Occipital lobe (tissue), 2 donors: ENCODE data around the gene RIC8A. TPM values are rescaled to one million over a fixed set of nuclear protein-coding genes. Genes with fewer than 3 reads are reported as not detected.

Experiments
- DNase-seq: peaks from one replicate; lab custom pipeline; 2025; lab: John Stamatoyannopoulos, UW
- total RNA-seq: library from RNA; depleted of rRNA; stranded (reverse); fragments of >200 nt; gene quantifications from one replicate; pipeline ENCODE4 v1.2.3, GENCODE V29; 2014

RIC8A gene
- total RNA-seq, 1 donor from 2014 or later: 91.7 TPM

GRCh38 chr11:203945-204586, 3.4 kb upstream of the RIC8A start:
- DNase-seq: no peak

DNA sequence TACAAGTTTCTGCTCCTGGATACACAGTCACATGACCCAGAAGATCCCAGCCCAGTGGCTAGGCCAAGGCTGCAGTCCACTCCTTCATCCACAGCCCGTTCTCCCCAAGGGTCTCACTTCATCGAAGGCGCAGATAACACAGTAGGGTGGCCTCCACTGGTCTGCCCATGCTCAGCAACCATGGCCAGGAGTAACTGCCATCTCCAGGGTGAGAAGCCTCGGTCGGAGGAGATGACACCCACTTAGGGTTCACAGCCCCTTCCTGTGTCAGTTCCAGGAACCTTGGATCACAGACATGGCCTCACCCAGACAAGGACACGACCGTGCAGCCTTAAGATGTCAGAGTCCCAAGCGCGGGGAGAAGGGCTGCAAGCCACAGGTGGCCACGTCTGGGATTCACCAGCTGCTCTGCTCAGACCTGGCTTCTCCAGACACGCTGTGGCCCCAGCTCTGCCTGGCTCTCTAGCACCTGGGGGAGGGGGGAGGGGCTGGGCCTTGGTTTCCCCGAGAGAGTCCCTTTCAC, 2.9 kb upstream of the RIC8A start:
- DNase-seq: no peak

DNA sequence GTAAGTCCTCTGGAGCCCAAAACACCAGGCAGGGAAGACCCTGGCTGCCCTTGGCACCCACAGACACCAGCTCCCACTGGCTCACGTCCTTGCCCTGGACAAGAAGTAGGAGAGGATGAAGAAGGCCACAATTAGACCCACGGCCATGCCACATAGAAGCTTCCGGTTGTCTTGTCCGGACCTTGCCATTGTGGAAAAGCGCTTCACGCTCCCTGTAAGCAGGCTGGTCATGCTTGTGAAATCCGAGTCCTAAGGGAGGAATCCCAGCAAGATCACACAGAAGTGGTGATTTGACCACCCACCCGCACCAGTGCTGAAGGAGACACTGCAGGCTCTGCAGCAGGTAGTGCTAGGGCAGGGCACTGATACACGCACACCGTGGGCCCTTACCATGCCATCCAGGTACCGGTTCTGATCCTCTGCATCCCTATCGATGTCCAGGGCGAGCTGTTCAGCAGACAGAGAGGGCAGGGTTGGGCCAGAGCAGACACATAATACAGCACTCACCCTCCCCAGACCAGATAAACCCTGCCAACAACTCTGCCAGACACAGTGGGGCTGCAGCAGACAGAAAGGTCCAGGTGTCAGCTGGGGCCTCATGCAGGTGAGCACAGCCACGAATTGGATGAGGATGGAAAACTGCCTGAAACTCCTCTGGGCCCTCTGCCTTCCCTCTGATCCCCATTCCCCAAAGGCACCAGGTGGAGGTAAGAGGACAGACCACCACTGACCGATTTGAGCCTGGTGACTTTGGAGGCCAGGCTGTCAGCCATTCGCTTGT, 2.1 kb upstream of the RIC8A start:
- no peak for DNase-seq

DNA sequence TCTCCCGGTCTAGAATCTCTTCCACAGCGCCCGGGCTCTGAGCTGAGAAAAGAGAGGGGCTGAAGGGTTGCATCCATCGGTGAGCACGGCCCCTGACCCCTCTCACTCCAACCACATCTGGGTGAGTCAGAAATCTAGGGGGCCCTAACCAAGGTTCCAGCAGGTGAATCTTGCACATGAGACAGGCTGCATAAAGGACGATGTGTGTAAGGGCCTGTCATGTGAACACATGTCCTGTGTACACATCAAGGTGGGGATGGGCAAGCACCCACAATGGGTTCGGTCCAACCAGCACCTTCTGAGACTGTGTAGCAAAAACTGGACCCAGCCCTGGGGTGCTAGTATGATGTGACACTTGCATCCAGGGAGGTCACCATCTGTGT, 1.5 kb upstream of the RIC8A start:
- DNase-seq: no peak

DNA sequence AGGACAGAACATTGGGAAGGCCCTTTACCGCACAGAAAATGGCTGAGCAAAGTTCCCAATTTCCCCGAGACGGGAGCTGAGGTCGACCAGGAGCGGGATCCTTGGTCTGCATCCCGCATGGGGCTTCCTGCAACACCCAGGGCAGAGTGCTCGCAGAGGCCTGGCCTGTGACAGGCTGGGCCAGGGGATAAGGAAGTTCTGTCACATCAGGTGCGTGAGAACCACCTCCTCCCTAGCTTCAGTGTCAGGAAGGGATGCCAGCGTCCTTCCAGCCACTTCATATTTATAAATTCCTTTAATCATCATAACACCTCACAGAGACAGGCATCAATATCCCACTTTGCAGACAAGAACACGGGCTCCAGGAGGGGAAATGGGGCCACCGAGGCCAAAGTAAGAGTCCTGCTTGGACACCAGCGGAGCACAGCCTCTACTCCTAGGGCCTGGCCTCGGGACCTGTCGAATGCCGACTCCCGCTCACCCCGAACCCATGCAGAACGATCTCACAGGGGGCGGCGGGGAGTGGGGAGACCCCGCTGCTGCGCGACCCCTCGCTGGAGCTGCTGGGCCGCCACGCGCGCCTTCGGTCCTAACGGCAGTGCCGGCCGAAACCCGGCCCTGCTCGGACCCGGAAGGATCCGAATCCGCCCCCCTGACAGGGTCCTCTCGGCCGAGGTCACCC, 841 bp upstream of the RIC8A start:
- no peak for DNase-seq

DNA sequence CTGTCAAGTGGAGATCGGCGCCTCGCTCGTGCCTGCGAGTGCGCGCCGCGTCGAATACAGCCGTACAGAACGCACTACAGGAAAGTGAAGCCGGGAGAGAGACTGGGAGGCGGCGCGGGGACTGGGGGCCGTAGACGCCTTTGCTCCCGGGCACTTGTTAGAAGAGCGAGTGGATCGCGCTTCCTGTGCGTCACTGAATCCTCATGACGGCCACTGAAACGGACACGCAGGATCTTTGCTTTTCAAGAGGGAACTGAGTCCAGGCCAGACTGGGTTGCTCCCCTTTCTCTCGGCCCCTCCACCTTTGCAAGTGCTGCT, 314 bp downstream of the RIC8A start:
- DNase-seq: no peak

DNA sequence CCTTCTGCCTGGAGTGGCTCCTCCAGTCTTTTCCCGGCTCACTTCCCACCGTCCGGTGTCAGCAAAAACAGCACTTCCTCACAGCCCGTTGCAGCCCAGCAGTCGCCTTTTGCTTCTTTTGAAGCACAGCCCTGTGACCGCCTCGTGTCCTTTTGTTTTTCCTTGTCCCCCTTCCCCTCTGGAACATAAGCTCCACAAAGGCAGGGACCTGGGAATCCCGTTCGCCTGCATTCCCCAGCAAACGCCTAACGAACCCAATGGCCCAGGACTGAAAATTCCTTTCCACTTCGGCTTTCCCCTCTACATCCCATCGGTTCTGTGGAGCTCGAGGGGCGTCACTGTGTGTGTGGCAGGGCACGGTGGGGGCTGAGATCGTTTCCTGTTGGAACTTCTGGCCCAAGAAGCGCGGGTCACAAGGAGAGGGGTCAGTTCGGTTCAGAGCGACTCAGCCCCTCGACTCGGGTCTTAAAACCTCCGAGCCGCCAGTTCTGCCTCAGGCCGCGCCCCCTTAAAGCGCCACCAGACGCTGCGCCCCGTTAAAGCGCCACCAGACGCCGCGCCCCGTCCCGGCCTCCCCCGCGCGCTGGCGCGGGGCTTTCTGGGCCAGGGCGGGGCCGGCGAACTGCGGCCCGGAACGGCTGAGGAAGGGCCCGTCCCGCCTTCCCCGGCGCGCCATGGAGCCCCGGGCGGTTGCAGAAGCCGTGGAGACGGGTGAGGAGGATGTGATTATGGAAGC, 841 bp downstream of the RIC8A start:
- peak; percentile 65 for DNase-seq

DNA sequence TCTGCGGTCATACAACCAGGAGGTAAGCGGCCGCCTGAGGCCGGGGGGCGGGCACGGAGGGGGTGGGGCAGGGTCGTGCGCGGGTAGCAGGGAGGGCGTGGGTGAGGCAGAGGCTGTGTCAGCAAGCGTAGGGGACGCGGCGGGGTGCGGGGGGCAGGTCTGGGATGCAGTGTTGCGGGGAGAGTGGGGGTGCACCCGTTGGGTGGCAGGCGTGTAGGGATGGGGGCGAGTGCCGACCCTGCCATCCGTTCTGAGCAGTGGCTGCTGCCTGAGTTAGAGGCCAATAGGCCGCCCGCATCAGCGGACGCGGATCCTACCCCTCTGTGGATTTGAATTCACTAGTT, 1.4 kb downstream of the RIC8A start:
- no peak for DNase-seq

GRCh38 chr11:209275-210121, 2.0 kb downstream of the RIC8A start:
- no peak for DNase-seq

DNA sequence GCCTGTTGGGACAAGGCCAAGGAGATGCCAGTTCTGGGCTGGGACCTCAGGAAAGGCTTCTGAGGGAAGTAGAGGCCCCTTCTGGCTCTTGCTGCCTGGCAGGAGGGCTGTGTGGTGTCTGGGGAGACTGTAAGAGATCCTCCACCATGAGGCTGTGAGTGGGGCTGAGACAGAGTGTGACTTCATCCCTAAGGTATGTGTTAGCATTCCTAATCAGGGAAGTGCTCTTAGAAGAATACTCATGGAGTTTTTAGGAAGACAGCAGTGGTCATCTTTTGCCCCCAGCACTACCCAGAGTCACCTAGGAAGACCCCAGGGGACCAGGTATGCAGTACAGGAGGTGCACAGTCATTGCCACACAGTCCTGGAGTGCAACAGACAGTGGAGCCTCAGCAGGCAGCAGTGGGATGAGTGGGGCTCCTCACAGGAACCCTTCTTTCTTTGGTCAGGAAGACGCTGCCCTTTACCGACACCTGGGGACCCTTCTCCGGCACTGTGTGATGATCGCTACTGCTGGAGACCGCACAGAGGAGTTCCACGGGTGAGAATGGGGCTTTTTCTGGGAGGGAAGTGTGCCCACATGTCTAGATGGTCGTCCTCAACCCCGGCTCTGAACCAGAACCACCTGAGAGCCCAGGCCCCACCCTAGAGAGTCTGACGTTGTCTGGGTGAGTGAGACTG, 2.8 kb downstream of the RIC8A start:
- DNase-seq: no peak

DNA sequence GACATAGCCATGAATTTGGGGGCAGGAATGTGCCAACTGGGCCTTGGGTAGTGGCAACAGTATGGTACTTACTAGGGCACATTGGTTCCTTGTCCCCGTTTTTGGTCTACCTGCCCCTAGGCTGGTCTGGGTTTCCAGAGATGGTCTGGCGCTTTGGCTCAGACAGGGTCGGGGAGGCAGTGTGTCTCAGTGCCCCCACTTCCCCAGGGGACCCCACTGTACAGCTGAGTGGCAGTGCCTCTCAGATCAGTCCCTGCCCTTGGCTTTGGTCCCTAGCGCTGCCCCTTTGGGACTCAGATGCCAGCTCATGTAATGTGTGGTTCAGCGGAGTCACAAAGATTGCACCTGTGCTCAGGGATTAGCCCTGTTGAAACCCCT, 3.3 kb downstream of the RIC8A start:
- no peak for DNase-seq

- no peak for DNase-seq
Measured at GRCh38 chr11:211295-211694, 3.8 kb downstream of the RIC8A start.

- DNase-seq: no peak
Measured at GRCh38 chr11:211741-212140, 4.2 kb downstream of the RIC8A start.

DNA sequence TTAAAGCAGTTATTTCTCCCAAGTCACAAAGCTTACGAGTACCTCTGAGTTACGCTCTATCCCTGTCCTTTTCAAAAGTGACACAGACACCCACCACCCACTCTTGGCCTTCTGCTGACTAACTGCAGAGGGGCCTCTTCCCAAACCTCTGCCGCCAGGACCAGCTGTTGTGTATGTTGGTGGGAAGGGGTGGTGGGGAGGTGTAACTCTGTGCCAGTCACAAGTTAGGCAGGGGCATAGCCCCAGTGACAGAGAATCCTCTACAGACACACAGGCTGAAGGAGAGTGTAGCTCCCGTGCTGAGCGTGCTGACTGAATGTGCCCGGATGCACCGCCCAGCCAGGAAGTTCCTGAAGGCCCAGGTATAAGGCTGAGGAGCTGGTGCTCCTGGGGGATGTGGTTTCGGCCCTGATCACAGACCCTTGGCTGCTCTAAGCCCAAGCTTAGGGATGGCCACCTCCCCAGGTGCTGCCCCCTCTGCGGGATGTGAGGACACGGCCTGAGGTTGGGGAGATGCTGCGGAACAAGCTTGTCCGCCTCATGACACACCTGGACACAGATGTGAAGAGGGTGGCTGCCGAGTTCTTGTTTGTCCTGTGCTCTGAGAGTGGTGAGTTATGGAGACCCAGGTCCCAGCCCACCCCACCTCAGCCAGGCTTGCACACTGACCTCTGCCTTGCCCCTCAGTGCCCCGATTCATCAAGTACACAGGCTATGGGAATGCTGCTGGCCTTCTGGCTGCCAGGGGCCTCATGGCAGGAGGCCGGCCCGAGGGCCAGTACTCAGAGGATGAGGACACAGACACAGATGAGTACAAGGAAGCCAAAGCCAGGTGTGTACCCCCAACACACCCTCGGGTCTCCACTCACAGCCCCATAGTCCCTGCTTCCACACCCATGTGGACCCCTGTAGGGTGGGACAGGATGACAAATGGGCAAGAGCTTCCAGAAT, 4.9 kb downstream of the RIC8A start:
- DNase-seq: no peak

DNA sequence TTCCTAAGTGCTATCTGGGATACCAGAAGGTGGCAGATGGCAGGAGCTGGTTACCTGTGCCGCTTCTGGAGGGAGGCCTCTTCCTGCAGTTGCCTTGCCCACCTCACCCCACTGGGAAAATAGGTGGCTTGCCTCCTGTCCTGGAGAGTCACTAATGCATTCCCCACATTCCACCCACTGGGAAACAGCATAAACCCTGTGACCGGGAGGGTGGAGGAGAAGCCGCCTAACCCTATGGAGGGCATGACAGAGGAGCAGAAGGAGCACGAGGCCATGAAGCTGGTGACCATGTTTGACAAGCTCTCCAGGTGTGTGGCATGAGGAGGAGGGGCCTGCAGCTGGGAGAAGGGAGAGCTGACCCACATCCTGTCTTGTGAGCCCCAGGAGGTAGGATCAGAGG, 5.6 kb downstream of the RIC8A start:
- DNase-seq: no peak

- no peak for DNase-seq
Measured at GRCh38 chr11:214083-214482, 6.6 kb downstream of the RIC8A start.

- DNase-seq: no peak
Measured at GRCh38 chr11:215581-216037, 8.1 kb downstream of the RIC8A start.

- no peak for DNase-seq
Measured at GRCh38 chr11:216081-216974, 8.8 kb downstream of the RIC8A start.
